GM15510 (cell line): ENCODE measurements around the gene COL18A1.

Experiments
- POLR2A ChIP-seq: IDR thresholded peaks from 3 replicates; pipeline ENCODE4 v1.6.1; 2011; ENCODE audit warnings: borderline replicate concordance; ENCODE audit not compliant: insufficient read length; ENCODE audit errors: extremely low read depth

Gene COL18A1

DNA sequence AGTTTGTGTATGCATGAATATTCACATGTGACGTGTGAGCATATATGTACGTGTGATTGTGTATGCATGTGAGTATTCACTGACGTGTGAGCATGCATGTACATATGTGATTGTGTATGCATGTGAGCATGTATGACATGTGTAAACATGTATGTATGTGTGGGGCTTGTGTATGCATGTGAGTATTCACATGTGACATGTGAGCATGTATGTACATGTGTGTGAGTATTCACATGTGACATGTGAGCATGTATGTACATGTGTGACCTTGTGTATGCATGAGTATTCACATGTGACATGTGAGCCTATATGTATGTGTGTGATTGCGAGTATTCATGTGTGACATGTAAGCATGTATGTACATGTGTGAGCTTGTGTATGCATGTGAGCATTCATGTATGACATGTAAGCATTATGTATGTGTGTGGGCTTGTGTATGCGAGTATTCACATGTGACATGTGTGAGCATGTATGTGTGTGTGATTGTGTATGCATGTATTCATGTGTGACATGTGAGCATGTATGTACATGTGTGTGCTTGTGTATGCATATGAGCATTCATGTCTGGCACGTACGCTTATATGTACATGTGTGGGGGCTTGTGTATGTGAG, 47.8 kb downstream of the COL18A1 start:
- TF ChIP-seq POLR2A, result no peak

DNA sequence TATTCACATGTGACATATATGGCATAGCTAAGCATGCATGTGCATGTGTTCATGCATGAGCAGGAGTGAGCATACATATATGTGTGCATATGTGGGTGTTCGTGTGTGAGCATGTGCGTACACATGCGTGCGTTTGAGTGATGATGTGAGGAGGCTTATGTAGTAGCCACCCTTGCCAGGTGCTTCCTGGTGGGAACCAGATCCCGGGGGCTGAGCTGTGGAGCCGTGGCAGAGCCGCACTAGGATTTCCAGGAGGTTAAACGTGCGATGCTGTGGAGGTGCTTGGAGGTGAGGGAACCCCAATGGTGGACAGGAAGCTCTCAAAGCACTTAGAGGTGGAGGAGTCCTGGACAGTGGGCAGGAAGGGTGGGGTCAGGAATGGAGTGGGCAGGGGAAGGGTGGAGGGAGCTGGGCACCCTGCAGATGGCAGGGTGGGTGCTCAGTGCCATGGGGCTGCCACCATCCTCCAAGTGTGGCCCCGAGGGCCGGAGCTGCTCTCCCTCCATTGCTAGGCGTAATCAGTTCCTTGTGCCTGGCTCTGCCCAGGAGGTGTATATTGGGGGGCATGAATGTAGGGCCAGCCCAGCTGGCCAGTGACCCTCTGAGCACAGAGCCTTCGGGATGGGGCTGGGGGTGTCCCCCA, 48.5 kb downstream of the COL18A1 start:
- TF ChIP-seq POLR2A, result no peak

DNA sequence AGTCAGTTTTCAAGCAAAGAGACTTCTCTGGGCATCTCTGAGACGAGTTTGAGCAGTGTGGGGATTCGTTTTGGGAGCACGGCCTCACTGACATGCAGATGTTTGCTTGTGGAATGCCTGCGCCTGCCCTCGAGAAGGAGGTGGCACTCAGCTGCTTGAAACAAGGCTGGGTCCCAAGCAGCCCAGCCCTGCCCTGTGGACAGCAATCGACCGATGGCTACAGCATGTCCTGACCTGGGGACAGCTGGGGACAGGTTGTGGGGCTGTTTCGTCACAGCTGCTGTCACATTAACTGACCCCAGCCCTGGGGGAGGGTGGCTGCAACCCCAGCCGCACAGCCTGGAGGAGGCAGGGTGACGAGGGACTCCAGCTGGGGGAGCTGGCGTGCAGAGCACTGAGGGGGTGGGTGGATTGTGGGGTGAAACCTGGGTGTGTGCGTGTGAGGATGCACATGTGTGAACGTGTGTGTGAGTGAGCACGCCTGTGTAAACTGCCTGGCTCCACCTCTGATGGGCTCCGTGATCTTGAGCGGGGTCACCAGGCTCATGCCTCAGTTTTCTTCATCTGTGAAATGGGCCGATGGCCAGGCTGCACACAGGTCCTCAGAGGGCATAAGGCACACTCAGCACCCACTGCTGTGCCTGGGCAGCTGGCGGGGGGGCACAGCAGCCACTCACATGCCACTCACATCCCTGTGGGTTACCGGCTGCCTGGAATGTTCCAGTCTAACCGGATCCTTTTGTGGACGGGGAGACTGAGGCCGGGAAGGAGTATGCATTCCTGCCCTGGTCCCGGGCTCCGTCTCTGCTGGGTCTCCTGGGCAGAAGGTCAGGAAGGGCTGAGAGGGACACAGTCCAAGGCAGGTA, 49.3 kb downstream of the COL18A1 start:
- TF ChIP-seq POLR2A, result no peak

GRCh38 chr21:45454926-45455673, 50.1 kb downstream of the COL18A1 start:
- TF ChIP-seq POLR2A, result no peak

DNA sequence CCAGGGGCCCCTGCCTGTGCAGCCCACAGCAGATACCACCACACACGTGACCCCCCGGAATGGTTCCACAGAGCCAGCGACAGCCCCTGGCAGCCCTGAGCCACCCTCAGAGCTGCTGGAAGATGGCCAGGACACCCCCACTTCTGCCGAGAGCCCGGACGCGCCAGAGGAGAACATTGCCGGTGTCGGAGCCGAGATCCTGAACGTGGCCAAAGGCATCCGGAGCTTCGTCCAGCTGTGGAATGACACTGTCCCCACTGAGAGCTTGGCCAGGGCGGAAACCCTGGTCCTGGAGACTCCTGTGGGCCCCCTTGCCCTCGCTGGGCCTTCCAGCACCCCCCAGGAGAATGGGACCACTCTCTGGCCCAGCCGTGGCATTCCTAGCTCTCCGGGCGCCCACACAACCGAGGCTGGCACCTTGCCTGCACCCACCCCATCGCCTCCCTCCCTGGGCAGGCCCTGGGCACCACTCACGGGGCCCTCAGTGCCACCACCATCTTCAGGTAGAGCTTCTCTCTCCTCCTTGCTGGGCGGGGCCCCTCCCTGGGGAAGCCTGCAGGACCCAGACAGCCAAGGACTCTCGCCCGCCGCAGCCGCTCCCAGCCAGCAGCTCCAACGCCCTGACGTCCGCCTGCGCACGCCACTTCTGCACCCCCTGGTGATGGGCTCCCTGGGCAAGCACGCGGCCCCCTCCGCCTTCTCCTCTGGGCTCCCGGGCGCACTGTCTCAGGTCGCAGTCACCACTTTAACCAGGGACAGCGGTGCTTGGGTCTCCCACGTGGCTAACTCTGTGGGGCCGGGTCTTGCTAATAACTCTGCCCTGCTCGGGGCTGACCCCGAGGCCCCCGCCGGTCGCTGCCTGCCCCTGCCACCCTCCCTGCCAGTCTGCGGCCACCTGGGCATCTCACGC, 51.0 kb downstream of the COL18A1 start:
- TF ChIP-seq POLR2A, result no peak

DNA sequence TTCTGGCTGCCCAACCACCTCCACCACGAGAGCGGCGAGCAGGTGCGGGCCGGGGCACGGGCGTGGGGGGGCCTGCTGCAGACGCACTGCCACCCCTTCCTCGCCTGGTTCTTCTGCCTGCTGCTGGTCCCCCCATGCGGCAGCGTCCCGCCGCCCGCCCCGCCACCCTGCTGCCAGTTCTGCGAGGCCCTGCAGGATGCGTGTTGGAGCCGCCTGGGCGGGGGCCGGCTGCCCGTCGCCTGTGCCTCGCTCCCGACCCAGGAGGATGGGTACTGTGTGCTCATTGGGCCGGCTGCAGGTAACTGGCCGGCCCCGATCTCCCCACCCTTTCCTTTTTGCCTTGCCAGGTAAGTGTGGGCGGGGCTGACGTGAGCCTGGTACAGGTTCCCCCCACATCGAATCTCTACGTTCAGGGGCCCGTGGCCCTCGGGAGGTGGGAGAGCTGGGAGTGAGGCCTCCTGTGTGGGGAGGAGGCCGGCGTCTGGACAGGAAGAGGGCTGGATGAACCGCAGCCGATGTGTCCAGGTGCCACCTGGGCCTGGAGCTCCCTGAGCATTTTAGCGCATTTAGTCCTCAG, 51.7 kb downstream of the COL18A1 start:
- no peak for TF ChIP-seq POLR2A

DNA sequence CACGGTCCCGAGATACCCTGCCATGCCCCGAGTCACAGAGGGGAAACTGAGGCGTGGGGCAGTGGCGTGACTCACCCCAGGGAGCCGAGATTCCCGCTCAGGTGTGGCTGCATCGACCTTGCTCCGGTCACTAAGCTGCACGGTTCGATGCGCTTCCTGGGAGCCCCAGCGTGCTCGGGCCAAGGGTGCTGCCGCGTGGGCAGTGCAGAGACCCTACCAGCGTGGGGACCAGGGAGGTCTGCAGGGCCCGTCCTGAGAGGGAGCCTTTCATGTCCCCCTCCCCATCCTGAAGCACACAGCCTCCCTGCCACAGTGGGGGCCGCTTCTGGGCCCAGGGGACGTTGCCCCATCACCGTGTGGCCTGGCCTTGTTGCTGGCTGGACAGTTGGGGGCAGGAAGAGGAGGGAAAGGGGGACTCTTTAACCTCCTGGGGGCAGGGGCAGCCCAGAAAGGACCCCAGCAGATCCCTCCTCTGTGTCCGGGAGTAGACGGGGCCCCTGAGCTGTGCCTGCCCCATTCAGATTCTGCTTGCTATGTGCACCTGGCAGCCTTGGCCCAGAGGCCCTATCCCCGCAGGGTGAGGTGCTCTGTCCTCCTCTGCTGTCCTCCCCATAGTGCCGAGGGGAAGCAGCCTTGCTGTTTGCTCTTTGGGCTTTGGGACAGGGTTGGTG, 52.3 kb downstream of the COL18A1 start:
- no peak for TF ChIP-seq POLR2A

DNA sequence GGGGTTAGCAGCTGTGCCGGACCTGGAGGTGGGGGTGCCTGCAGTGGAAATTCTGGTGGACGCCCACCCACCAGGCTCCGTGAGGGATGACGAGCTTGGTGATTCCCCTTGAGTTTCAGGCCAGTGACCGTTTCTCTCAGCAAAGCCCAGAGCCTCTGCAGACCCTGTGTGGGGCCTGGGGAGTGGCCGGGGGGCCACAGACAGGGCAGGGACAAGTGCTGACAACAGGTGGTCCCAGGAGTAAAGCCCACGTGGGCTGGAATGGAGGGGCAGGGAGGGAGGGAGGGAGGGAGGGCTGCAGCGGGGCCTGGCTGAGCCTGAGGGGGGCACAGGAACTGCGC, 52.8 kb downstream of the COL18A1 start:
- TF ChIP-seq POLR2A, result no peak

GRCh38 chr21:45458281-45459170, 53.6 kb downstream of the COL18A1 start:
- no peak for TF ChIP-seq POLR2A

GRCh38 chr21:45459171-45460010, 54.4 kb downstream of the COL18A1 start:
- no peak for TF ChIP-seq POLR2A

- TF ChIP-seq POLR2A, result no peak
Measured at GRCh38 chr21:45460011-45460565, 55.1 kb downstream of the COL18A1 start.
